Measurements from ENCODE around the gene TMEM138.

Gene TMEM138

GRCh38 chr11:61361741-61362541, at the start of gene TMEM138, which contains the start of gene CYB561A3:
Gene TMEM138, plus strand, starts transcription at chr11:61362374. Its CDS starts 2,017 bp downstream, at chr11:61364391.
Gene CYB561A3, minus strand, starts transcription at chr11:61361882. Its CDS starts 5,169 bp downstream, at chr11:61356713.
- peak; percentile 90 to 91 for DNase-seq (ENCODE audit: low read depth in 2 of 2)

- no peak for DNase-seq (ENCODE audit: low read depth in 2 of 2)
Measured at GRCh38 chr11:61315260-61315659, 46.9 kb upstream of the TMEM138 start.

- no peak for DNase-seq (ENCODE audit: low read depth in 2 of 2)
Measured at GRCh38 chr11:61325649-61326414, 36.3 kb upstream of the TMEM138 start.

- DNase-seq (ENCODE audit: low read depth in 2 of 2) = no peak
Measured at GRCh38 chr11:61327669-61328071, 34.5 kb upstream of the TMEM138 start.

GRCh38 chr11:61328351-61328750, 33.8 kb upstream of the TMEM138 start:
- no peak for DNase-seq (ENCODE audit: low read depth in 2 of 2)

- DNase-seq (ENCODE audit: low read depth in 2 of 2) = no peak
Measured at GRCh38 chr11:61329871-61330270, 32.3 kb upstream of the TMEM138 start.

- no peak for DNase-seq (ENCODE audit: low read depth in 2 of 2)
Measured at GRCh38 chr11:61331651-61332050, 30.5 kb upstream of the TMEM138 start.

- DNase-seq (ENCODE audit: low read depth in 2 of 2) = no peak
Measured at GRCh38 chr11:61332281-61332796, 29.8 kb upstream of the TMEM138 start.

GRCh38 chr11:61332797-61333549, 29.2 kb upstream of the TMEM138 start, which contains the start of the genes DDB1 and TKFC:
Gene DDB1, minus strand, starts transcription at chr11:61333105. Its CDS starts 137 bp downstream, at chr11:61332968.
Gene TKFC, plus strand, starts transcription at chr11:61333228. Its CDS starts 1,501 bp downstream, at chr11:61334729.
- DNase-seq (ENCODE audit: low read depth in 2 of 2) = peak; percentile 98

GRCh38 chr11:61333550-61334433, 28.4 kb upstream of the TMEM138 start:
- DNase-seq (ENCODE audit: low read depth in 2 of 2) = no peak

- no peak for DNase-seq (ENCODE audit: low read depth in 2 of 2)
Measured at GRCh38 chr11:61334434-61335354, 27.5 kb upstream of the TMEM138 start.

GRCh38 chr11:61335355-61335710, 26.8 kb upstream of the TMEM138 start:
- no peak for DNase-seq (ENCODE audit: low read depth in 2 of 2)

GRCh38 chr11:61336171-61336935, 25.8 kb upstream of the TMEM138 start:
- peak; percentile 70 to 72 for DNase-seq (ENCODE audit: low read depth in 2 of 2)

GRCh38 chr11:61337706-61338470, 24.3 kb upstream of the TMEM138 start:
- DNase-seq (ENCODE audit: low read depth in 2 of 2) = no peak

GRCh38 chr11:61338783-61339489, 23.2 kb upstream of the TMEM138 start:
- no peak for DNase-seq (ENCODE audit: low read depth in 2 of 2)

GRCh38 chr11:61339490-61339878, 22.7 kb upstream of the TMEM138 start:
- DNase-seq (ENCODE audit: low read depth in 2 of 2) = no peak

- DNase-seq (ENCODE audit: low read depth in 2 of 2) = no peak
Measured at GRCh38 chr11:61340979-61341378, 21.2 kb upstream of the TMEM138 start.

Data from stimulated activated CD8-positive, alpha-beta memory T cell treated with anti-CD3 and anti-CD28 coated beads, Interleukin-15, amount 100 ng/mL, for 48 hours (primary cell).